Breast epithelium (tissue), 4 donors: ENCODE measurements around the gene SLC18A2. TPM values are rescaled to one million over a fixed set of nuclear protein-coding genes. Genes with fewer than 3 reads are reported as not detected.

ENCODE experiments used
- DNase-seq, 2 donors: peaks; one replicate each; pipeline ENCODE4 v3.0.0-alpha.2; 2019; ENCODE audit warnings: low spot score in 2 of 2
- H3K27ac ChIP-seq, 2 donors: fragments of 200-600 bp; sonication (generic) in 1 of 2; one replicate each; pipeline ENCODE4 v1.5.1; 2016 to 2019; ENCODE audit warnings: mild to moderate bottlenecking in 1 of 2
- H3K27me3 ChIP-seq, 2 donors: fragments of 200-600 bp; sonication (generic) in 1 of 2; one replicate each; pipeline versions ENCODE4 v1.5.1 to v1.6.0; 2017 to 2019; ENCODE audit warnings: control low read depth in 1 of 2, mild to moderate bottlenecking in 1 of 2
- H3K36me3 ChIP-seq: fragments of 200-600 bp; one replicate; pipeline ENCODE4 v1.5.1; 2019
- H3K4me1 ChIP-seq, 2 donors: fragments of 200-600 bp; sonication (generic); one replicate each; pipeline ENCODE4 v1.5.1; 2016 to 2019; ENCODE audit warnings: control low read depth in 1 of 2
- H3K4me3 ChIP-seq, 3 donors: fragments of 200-600 bp; sonication (generic); 1 replicate in 2 of 3; 2 replicates in 1 of 3; pipeline ENCODE4 v1.5.1; 2016 to 2019; ENCODE audit warnings: mild to moderate bottlenecking in 3 of 3, moderate library complexity in 2 of 3
- H3K9me3 ChIP-seq, 2 donors: fragments of 200-600 bp; sonication (generic) in 1 of 2; one replicate each; pipeline ENCODE4 v1.5.1; 2016 to 2019; ENCODE audit warnings: control low read depth in 1 of 2
- CTCF ChIP-seq, 3 donors: fragments of 450-650 bp; IDR thresholded peaks; one replicate each; pipeline ENCODE4 v1.5.1; 2016 to 2017; ENCODE audit warnings: antibody characterized with exemption in 3 of 3, mild to moderate bottlenecking in 3 of 3, moderate library complexity in 3 of 3
- POLR2A ChIP-seq: fragments of 450-650 bp; IDR thresholded peaks from one replicate; pipeline ENCODE4 v1.6.1; 2016; ENCODE audit warnings: antibody characterized with exemption, mild to moderate bottlenecking, moderate library complexity
- POLR2AphosphoS5 ChIP-seq, 3 donors: sonication (generic); formaldehyde crosslinking; IDR thresholded peaks; one replicate each; pipeline ENCODE4 v1.6.1; 2017; ENCODE audit warnings: antibody characterized with exemption in 3 of 3
- intact Hi-C: fragments of 100-400 bp; cut with DNase I; formaldehyde crosslinking; loops from one replicate; pipeline ENCODE4 v1.15.1; 2023; ENCODE audit warnings: low total_unique reads
- total RNA-seq, 3 donors: library from RNA; depleted of rRNA; stranded (reverse); fragments of >200 nt; gene quantifications; one replicate each; pipeline ENCODE4 v1.1.0, GENCODE V29; 2016

SLC18A2 gene
- total RNA-seq, 3 donors from 2014 or later: 0.73 to 2.1 TPM; not detected in 1

GRCh38 chr10:117255835-117256460, 15.0 kb downstream of the SLC18A2 start:
- Histone ChIP-seq H3K4me1 (no peaks in the 10 kb centered on the region), H3K9me3 (no peaks in the 10 kb centered on the region), H3K4me3 (no peak overlapping the region), H3K27ac (no peak overlapping the region), H3K36me3 (no peaks in the 10 kb centered on the region), H3K27me3 (peaks cover 0 to 29% of the 10 kb centered on the region in 2 donors)
- DNase-seq: no peak
- TF ChIP-seq CTCF (IDR thresholded peaks at IDR 0.05) (no peak), POLR2AphosphoS5 (IDR thresholded peaks at IDR 0.05) (no peak), POLR2A (no peak)
- intact Hi-C loops: no loop called here

GRCh38 chr10:117256910-117257309, 16.0 kb downstream of the SLC18A2 start:
- TF ChIP-seq CTCF (IDR thresholded peaks at IDR 0.05) (no peak), POLR2A (no peak), POLR2AphosphoS5 (IDR thresholded peaks at IDR 0.05) (no peak)
- Histone ChIP-seq H3K27me3 (peaks cover 0 to 36% of the 10 kb centered on the region in 2 donors), H3K4me3 (no peak overlapping the region), H3K9me3 (no peaks in the 10 kb centered on the region), H3K27ac (no peak overlapping the region), H3K36me3 (no peaks in the 10 kb centered on the region), H3K4me1 (no peaks in the 10 kb centered on the region)
- no peak for DNase-seq
- intact Hi-C loops: no loop called here

GRCh38 chr10:117257721-117258120, 16.8 kb downstream of the SLC18A2 start:
- no peaks in the 10 kb centered on the region for H3K36me3 ChIP-seq
- intact Hi-C loops: no loop called here
- no peak overlapping the region for H3K4me3 ChIP-seq
- H3K27me3 ChIP-seq: peaks cover 0 to 34% of the 10 kb centered on the region in 2 donors
- H3K4me1 ChIP-seq: no peaks in the 10 kb centered on the region
- no peak for DNase-seq
- no peaks in the 10 kb centered on the region for H3K9me3 ChIP-seq
- no peak overlapping the region for H3K27ac ChIP-seq
- TF ChIP-seq CTCF (IDR thresholded peaks at IDR 0.05): no peak
- TF ChIP-seq POLR2A: no peak
- no peak for TF ChIP-seq POLR2AphosphoS5 (IDR thresholded peaks at IDR 0.05)

- Histone ChIP-seq H3K36me3 (no peaks in the 10 kb centered on the region), H3K27ac (no peak overlapping the region), H3K4me1 (no peaks in the 10 kb centered on the region), H3K9me3 (no peaks in the 10 kb centered on the region), H3K4me3 (no peak overlapping the region), H3K27me3 (peaks cover 0 to 42% of the 10 kb centered on the region in 2 donors)
- intact Hi-C loops: no loop called here
- TF ChIP-seq POLR2AphosphoS5 (IDR thresholded peaks at IDR 0.05) (no peak), CTCF (IDR thresholded peaks at IDR 0.05) (no peak)
- DNase-seq: no peak
Observed at GRCh38 chr10:117259279-117259678, 18.4 kb downstream of the SLC18A2 start.

GRCh38 chr10:117260084-117260483, 19.2 kb downstream of the SLC18A2 start:
- Histone ChIP-seq H3K27ac (no peak overlapping the region), H3K9me3 (no peaks in the 10 kb centered on the region), H3K36me3 (no peaks in the 10 kb centered on the region), H3K27me3 (peaks cover 0 to 40% of the 10 kb centered on the region in 2 donors), H3K4me3 (no peak overlapping the region), H3K4me1 (no peaks in the 10 kb centered on the region)
- DNase-seq: no peak
- intact Hi-C loops: no loop called here
- TF ChIP-seq CTCF (IDR thresholded peaks at IDR 0.05) (no peak), POLR2A (no peak), POLR2AphosphoS5 (IDR thresholded peaks at IDR 0.05) (no peak)
